SK-N-MC (cell line): ENCODE measurements around the gene PLXNA4.

Experiments used
- DNase-seq: peaks from one replicate; pipeline ENCODE4 v3.0.0-alpha.2; 2011; ENCODE audit warnings: low read depth, low spot score
- H3K27ac ChIP-seq: fragments of 200-600 bp; sonication (generic); 2 replicates; pipeline ENCODE4 v1.5.1; 2016; ENCODE audit warnings: mixed run types
- H3K36me3 ChIP-seq: fragments of 200-600 bp; sonication (generic); 2 replicates; pipeline ENCODE4 v1.6.1; 2017; ENCODE audit warnings: antibody characterized with exemption, low read length, mixed read lengths; ENCODE audit not compliant: insufficient read depth
- H3K4me3 ChIP-seq: fragments of 200-600 bp; sonication (generic); 2 replicates; pipeline ENCODE4 v1.5.1; 2016
- H3K9ac ChIP-seq: fragments of 200-600 bp; sonication (generic); 2 replicates; pipeline ENCODE4 v1.8.0; 2017; ENCODE audit warnings: mixed run types, mixed read lengths; ENCODE audit not compliant: insufficient read length
- H3K9me3 ChIP-seq: fragments of 200-600 bp; sonication (generic); 2 replicates; pipeline ENCODE4 v1.6.1; 2017; ENCODE audit warnings: low read depth, mild to moderate bottlenecking, antibody characterized with exemption, low read length, moderate library complexity, mixed read lengths
- EZH2 ChIP-seq: fragments of 200-600 bp; sonication (generic); IDR thresholded peaks from one replicate; pipeline ENCODE4 v1.6.1; 2017; ENCODE audit warnings: antibody characterized with exemption
- FOXP2 ChIP-seq: optimal IDR thresholded peaks from 2 replicates; pipeline ENCODE3; 2011; ENCODE audit warnings: mild to moderate bottlenecking, moderate library complexity; ENCODE audit not compliant: insufficient read depth; ENCODE audit errors: extremely low read length, control extremely low read depth
- POLR2AphosphoS5 ChIP-seq: IDR thresholded peaks from 2 replicates; pipeline ENCODE4 v1.6.1; 2012; ENCODE audit warnings: mild to moderate bottlenecking, low read depth, low read length, borderline replicate concordance

Gene PLXNA4

GRCh38 chr7:132571970-132572369 lies 4.3 kb downstream of the PLXNA4 start:
- Histone ChIP-seq H3K4me3 (no peak overlapping the region), H3K9ac (no peak overlapping the region), H3K27ac (no peak overlapping the region), H3K9me3 (no peaks in the 10 kb centered on the region), H3K36me3 (no peaks in the 10 kb centered on the region)
- DNase-seq = no peak
- no peak for TF ChIP-seq EZH2
- TF ChIP-seq FOXP2 = no peak
- TF ChIP-seq POLR2AphosphoS5 = no peak

DNA sequence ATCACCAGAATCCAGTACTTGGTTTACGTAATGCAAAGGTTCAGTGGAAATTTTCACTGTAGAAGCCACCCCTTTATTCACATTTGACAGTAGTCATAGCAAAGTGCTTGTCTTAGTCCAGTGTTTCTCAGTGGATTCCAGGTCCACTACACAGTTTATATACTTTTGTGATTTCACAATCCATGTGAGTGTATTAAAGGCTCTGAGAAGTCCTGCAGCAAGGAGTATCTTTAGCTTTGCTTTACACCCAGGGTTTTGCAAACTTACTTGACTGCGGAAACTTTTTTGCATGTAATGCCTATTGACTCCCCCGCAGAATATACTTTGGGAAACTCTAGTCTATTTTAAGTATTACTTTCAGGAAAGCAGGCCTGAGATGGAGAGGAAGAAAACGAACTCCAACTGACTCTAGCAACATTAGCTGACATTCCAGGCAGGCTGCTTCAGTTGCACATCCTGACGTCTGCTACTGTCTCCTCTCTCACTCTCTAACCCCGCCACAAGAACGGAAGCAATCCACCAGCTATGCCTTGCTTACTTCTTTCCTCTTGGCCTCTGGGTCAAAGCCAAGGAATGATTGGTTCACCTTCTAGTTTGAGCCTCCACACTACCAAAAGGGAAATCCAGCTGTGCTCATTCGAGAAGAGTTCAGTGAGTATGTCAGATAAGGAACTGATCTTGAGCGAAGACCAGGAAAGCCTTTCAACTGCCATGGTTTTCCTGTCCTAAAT lies 6.2 kb downstream of the PLXNA4 start:
- Histone ChIP-seq H3K9me3 (no peaks in the 10 kb centered on the region), H3K4me3 (no peak overlapping the region), H3K36me3 (no peaks in the 10 kb centered on the region), H3K9ac (no peak overlapping the region), H3K27ac (no peak overlapping the region)
- TF ChIP-seq FOXP2 = no peak
- TF ChIP-seq POLR2AphosphoS5 = no peak
- no peak for TF ChIP-seq EZH2
- no peak for DNase-seq

DNA sequence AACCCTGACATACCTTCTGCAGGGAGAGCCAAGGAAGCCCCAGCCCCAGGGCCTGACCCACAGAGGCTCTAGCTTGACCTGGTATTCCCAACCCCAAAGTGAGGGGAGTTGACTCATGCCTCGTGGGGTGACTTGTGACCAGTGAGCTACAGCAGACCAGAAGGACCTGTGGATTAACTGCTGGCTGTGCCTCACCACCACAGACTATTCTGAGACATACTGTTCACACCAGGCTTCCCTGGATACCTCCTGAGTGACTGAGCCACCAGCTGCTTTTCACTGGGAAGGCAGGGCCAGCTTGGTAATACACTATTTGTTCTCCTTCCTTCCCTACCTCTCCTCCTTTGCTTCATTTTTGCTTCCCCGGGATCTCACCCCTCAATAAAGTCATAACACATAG lies 7.3 kb downstream of the PLXNA4 start:
- no peak for DNase-seq
- Histone ChIP-seq H3K4me3 (no peak overlapping the region), H3K9me3 (no peaks in the 10 kb centered on the region), H3K36me3 (no peaks in the 10 kb centered on the region), H3K9ac (no peak overlapping the region), H3K27ac (no peak overlapping the region)
- no peak for TF ChIP-seq POLR2AphosphoS5
- TF ChIP-seq EZH2 = no peak
- no peak for TF ChIP-seq FOXP2

DNA sequence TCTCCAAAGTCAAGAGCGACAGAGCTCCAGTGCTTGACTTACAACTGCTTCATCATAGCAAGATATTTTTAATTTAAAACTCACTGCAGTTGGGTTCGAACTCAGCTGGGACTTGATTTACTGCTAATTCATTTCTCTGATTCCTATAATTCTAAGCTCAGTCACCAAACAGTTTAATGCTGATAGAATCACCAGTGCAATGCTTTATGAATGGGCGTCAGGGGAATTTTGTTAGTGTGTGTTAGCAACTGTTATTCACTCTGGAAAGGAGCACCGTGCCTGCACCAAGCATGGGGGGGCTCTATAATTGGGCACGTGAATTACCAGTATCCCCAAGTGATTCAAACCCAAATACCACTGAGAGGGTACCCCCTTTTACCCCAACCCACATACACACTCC lies 10.4 kb downstream of the PLXNA4 start:
- no peaks in the 10 kb centered on the region for H3K36me3 ChIP-seq
- H3K27ac ChIP-seq = no peak overlapping the region
- no peak for DNase-seq
- H3K9me3 ChIP-seq = no peaks in the 10 kb centered on the region
- no peak overlapping the region for H3K9ac ChIP-seq
- H3K4me3 ChIP-seq = no peak overlapping the region
- TF ChIP-seq FOXP2 (no peak), POLR2AphosphoS5 (no peak), EZH2 (no peak)

- Histone ChIP-seq H3K27ac (no peak overlapping the region), H3K9me3 (no peaks in the 10 kb centered on the region), H3K9ac (no peak overlapping the region), H3K36me3 (no peaks in the 10 kb centered on the region), H3K4me3 (no peak overlapping the region)
- no peak for DNase-seq
- TF ChIP-seq POLR2AphosphoS5 = no peak
- no peak for TF ChIP-seq FOXP2
- no peak for TF ChIP-seq EZH2
Observed at GRCh38 chr7:132565441-132565840, 10.8 kb downstream of the PLXNA4 start.

DNA sequence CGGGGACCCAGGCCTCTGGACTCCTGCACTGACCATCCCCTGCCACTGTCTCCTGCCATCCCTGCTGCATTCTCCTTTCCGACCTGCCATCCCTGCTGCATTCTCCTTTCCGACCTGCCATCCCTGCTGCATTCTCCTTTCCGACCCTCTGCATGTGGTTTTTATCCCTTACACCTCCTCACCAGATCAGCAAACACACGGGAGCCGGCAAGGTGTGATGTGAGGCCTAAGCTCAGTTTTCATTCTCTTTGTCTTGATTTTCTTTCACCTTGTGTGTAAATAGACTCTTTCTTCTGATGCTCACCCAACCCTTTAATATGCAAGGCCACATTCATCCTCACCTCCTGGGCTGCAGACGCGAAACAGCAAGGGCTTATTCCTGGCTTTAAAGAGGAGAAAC lies 11.4 kb downstream of the PLXNA4 start:
- Histone ChIP-seq H3K9me3 (no peaks in the 10 kb centered on the region), H3K36me3 (no peaks in the 10 kb centered on the region), H3K9ac (no peak overlapping the region), H3K27ac (no peak overlapping the region), H3K4me3 (no peak overlapping the region)
- no peak for DNase-seq
- no peak for TF ChIP-seq FOXP2
- TF ChIP-seq EZH2 = no peak
- TF ChIP-seq POLR2AphosphoS5 = no peak

DNA sequence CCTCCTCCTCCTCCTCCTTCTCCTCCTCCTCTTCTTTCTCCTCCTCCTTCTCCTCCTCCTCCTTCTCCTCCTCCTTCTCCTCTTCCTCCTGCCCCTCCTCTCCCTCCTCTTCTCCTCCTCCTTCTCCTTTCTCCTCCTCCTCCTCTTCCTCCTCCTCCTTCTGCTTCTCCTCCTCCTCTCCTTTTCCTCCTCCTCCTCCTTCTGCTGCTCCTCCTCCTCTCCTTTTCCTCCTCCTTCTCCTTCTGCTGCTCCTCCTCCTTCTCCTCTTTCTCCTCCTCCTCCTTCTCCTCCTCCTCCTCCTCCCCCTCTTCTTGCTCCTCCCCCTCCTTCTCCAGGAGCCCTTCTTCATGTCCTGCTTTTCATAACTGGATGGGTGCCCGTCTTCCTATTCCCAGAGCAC lies 12.2 kb downstream of the PLXNA4 start:
- Histone ChIP-seq H3K9me3 (no peaks in the 10 kb centered on the region), H3K36me3 (no peaks in the 10 kb centered on the region), H3K27ac (no peak overlapping the region), H3K4me3 (no peak overlapping the region), H3K9ac (no peak overlapping the region)
- DNase-seq = no peak
- no peak for TF ChIP-seq FOXP2
- no peak for TF ChIP-seq POLR2AphosphoS5
- no peak for TF ChIP-seq EZH2

GRCh38 chr7:132562690-132563089 lies 13.6 kb downstream of the PLXNA4 start:
- Histone ChIP-seq H3K36me3 (no peaks in the 10 kb centered on the region), H3K9ac (no peak overlapping the region), H3K4me3 (no peak overlapping the region), H3K9me3 (no peaks in the 10 kb centered on the region), H3K27ac (no peak overlapping the region)
- no peak for DNase-seq
- TF ChIP-seq EZH2 (no peak), FOXP2 (no peak), POLR2AphosphoS5 (no peak)

DNA sequence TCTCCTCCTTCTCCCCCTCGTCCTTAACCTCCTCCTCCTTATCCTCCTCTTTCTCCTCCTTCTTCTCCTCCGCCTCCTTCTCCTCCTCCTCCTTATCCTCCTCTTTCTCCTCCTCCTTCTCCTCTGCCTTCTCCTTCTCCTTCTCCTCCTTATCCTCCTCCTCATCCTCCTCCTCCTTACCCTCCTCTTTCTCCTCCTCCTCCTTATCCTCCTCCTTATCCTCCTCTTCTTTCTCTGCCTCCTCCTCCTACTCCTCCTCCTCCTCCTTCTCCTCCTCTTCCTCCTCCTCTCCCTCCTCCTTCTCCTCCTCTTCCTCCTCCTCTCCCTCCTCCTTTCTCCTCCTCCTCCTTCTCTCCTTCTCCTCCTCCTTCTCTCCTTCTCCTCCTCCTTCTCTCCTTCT lies 14.5 kb downstream of the PLXNA4 start:
- Histone ChIP-seq H3K36me3 (no peaks in the 10 kb centered on the region), H3K4me3 (no peak overlapping the region), H3K27ac (no peak overlapping the region), H3K9ac (no peak overlapping the region), H3K9me3 (no peaks in the 10 kb centered on the region)
- TF ChIP-seq POLR2AphosphoS5 = no peak
- no peak for TF ChIP-seq EZH2
- TF ChIP-seq FOXP2 = no peak
- DNase-seq = no peak
